Aorta (tissue), 4 donors: ENCODE measurements around the gene SDHA. TPM values are rescaled to one million over a fixed set of nuclear protein-coding genes. Genes with fewer than 3 reads are reported as not detected.

Source experiments
- polyA plus RNA-seq, 2 donors: library from polyadenylated mRNA; stranded (reverse); fragments of 200-250 nt; gene quantifications; one replicate each; pipeline ENCODE4 v1.2.3, GENCODE V29; 2013
- total RNA-seq, 2 donors: library from RNA; stranded (reverse); fragmentation: NEBNext Ultra II Directional; extraction: Animal tissue kit (Norgen Biotek cat#: 25700); gene quantifications; one replicate each; pipeline ENCODE4 v1.2.1, GENCODE V29; 2021
- donor health status: healthy with polysubstance abuse.
- donor health status: Bipolar disorder and iron deficiency.
- donor health status: DM: no; HTN: no; CAD: no.
- donor health status: DM: yes; HTN: yes; CAD: no.

The SDHA gene
- total and polyA plus RNA-seq, 4 donors: 61.9 to 89.4 (median 74.9) TPM

Other genes with a start within 250 kb of the SDHA start
- gene PLEKHG4B, start 126.2 kb upstream of the SDHA start, total RNA-seq: under 1 TPM in 1 of 2 donors, not detected in 1; 0.21 TPM
- gene PLEKHG4B, start 126.2 kb upstream of the SDHA start, polyA plus RNA-seq: under 1 TPM in 1 of 2 donors, not detected in 1; 0.05 TPM
- not detected for gene LRRC14B, start 26.8 kb upstream of the SDHA start, total RNA-seq
- not detected for gene LRRC14B, start 26.8 kb upstream of the SDHA start, polyA plus RNA-seq
- gene CCDC127, start 167 bp upstream of the SDHA start, total RNA-seq: 1 to 10 TPM; 5.6 to 6.7 TPM
- 1 to 10 TPM; 2.1 to 2.9 TPM for gene CCDC127, start 167 bp upstream of the SDHA start, polyA plus RNA-seq
- gene PDCD6, start 53.3 kb downstream of the SDHA start, total RNA-seq: 10 to 100 TPM; 58.6 to 63.5 TPM
- 10 to 100 TPM; 87.8 to 94.9 TPM for gene PDCD6, start 53.3 kb downstream of the SDHA start, polyA plus RNA-seq
- 1 to 10 TPM; 1.9 to 3.8 TPM for gene AHRR, start 103.4 kb downstream of the SDHA start, total RNA-seq
- gene AHRR, start 103.4 kb downstream of the SDHA start, polyA plus RNA-seq: 1 to 10 TPM in 1 of 2 donors, under 1 TPM in 1; 0.13 to 1.6 TPM
- 10 to 100 TPM; 54.6 to 65.2 TPM for gene EXOC3, start 224.9 kb downstream of the SDHA start, total RNA-seq
- 10 to 100 TPM; 31.3 to 88.9 TPM for gene EXOC3, start 224.9 kb downstream of the SDHA start, polyA plus RNA-seq